Measurements from ENCODE around the gene CENPM. TPM values are rescaled to one million over a fixed set of nuclear protein-coding genes. Genes with fewer than 3 reads are reported as not detected.

The CENPM gene
- polyA plus RNA-seq, 1 donor (not counting 4 experiments of a cell fraction or from before 2014, with no cell fraction given) = 4.8 TPM

GRCh38 chr22:41891407-41891806 is 55.5 kb downstream of the CENPM start:
- no peaks in the 10 kb centered on the region for H3K79me2 ChIP-seq (ENCODE audit: control insufficient read depth, insufficient read depth, low read length)
- peaks cover 36 to 63% of the 10 kb centered on the region in 2 experiments for H3K36me3 ChIP-seq (ENCODE audit: control insufficient read depth in 2 of 2, extremely low read depth in 1 of 2, insufficient read depth in 2 of 2, low read length in 2 of 2)
- H4K20me1 ChIP-seq (ENCODE audit: control insufficient read depth, extremely low read depth, insufficient read depth, low read length) = no peaks in the 10 kb centered on the region
- H3K4me3 ChIP-seq (ENCODE audit: control insufficient read depth in 2 of 3, extremely low read depth in 1 of 3, insufficient read depth in 2 of 3, low read depth in 1 of 3, low read length in 3 of 3) = no peak overlapping the region
- no peaks in the 10 kb centered on the region for H3K9me3 ChIP-seq (ENCODE audit: control insufficient read depth, low read depth, low read length)
- FAIRE-seq (no peak), DNase-seq (ENCODE audit: low read depth, low spot score) (no peak)
- no peak overlapping the region for H3K27ac ChIP-seq (ENCODE audit: control insufficient read depth, insufficient read depth, low read length)
- no peak overlapping the region for H2AFZ ChIP-seq (ENCODE audit: control insufficient read depth, low read length)
- H3K4me1 ChIP-seq (ENCODE audit: control insufficient read depth, extremely low read depth, insufficient read depth, low read length) = no peaks in the 10 kb centered on the region
- H3K9ac ChIP-seq (ENCODE audit: control insufficient read depth, extremely low read depth, insufficient read depth, low read length) = no peak overlapping the region
- H3K9me1 ChIP-seq (ENCODE audit: control insufficient read depth, extremely low read depth, insufficient read depth, low read length) = no peaks in the 10 kb centered on the region
- no peaks in the 10 kb centered on the region for H3K27me3 ChIP-seq (ENCODE audit: control insufficient read depth, extremely low read depth, insufficient read depth, low read length)
- no peak overlapping the region for H3K4me2 ChIP-seq (ENCODE audit: control insufficient read depth, extremely low read depth, insufficient read depth, low read depth, low read length)
- dilution Hi-C loops (cut with MboI; ENCODE audit: extremely low pct_ligation_motif_present, low sequenced_read_pairs) = no loop called here
- TF ChIP-seq EZH2 (IDR thresholded peaks at IDR 0.05; ENCODE audit: low read length) = no peak

Small RNA genes within 50 kb of the gene (small RNA-seq; reads per million reads assigned to genes)
- 7.1 to 562 (median 261) reads per million in 3 experiments for gene MIR33A (ENCODE audit: insufficient read length in 3 of 3, low read depth in 3 of 3, low replicate concordance in 1 of 3)

Other genes with a start within 250 kb of the CENPM start
- gene MEI1, start 247.6 kb downstream of the CENPM start, polyA plus RNA-seq = 0.10 TPM in 1 of 3 replicates, not detected in the others
- gene CCDC134, start 146.5 kb downstream of the CENPM start, polyA plus RNA-seq = 3.5 to 6.3 TPM (median 4.1 TPM) in 3 replicates
- 57.5 to 68.4 TPM (median 58.4 TPM) in 3 replicates for gene SREBF2, start 114.0 kb downstream of the CENPM start, polyA plus RNA-seq
- not detected in 3 replicates for gene SHISA8, start 32.1 kb downstream of the CENPM start, polyA plus RNA-seq
- gene TNFRSF13C, start 20.3 kb downstream of the CENPM start, polyA plus RNA-seq = 0.03 to 0.08 TPM (median 0.06 TPM) in 3 replicates
- 0.05 to 0.07 TPM (median 0.06 TPM) in 3 replicates for gene SEPTIN3, start 22.3 kb upstream of the CENPM start, polyA plus RNA-seq
- gene WBP2NL, start 51.6 kb upstream of the CENPM start, polyA plus RNA-seq = 0.04 to 0.07 TPM in 2 of 3 replicates, not detected in the other
- 17.0 to 20.9 TPM (median 20.5 TPM) in 3 replicates for gene NAGA, start 123.7 kb upstream of the CENPM start, polyA plus RNA-seq
- 0.80 to 2.2 TPM (median 1.4 TPM) in 3 replicates for gene PHETA2, start 127.1 kb upstream of the CENPM start, polyA plus RNA-seq
- gene SMDT1, start 132.5 kb upstream of the CENPM start, polyA plus RNA-seq = 21.1 to 30.0 TPM (median 21.6 TPM) in 3 replicates
- 46.3 to 86.7 TPM (median 54.6 TPM) in 3 replicates for gene NDUFA6, start 143.6 kb upstream of the CENPM start, polyA plus RNA-seq
- gene CYP2D6, start 183.7 kb upstream of the CENPM start, polyA plus RNA-seq = 0.74 to 2.8 TPM (median 0.81 TPM) in 3 replicates